C4-2B (cell line): ENCODE results near the gene SYCP1.

Experiments
- ZFX ChIP-seq: fragments of 450-650 bp; IDR thresholded peaks from 2 replicates; pipeline ENCODE4 v1.6.1; 2017
- TF ChIP-seq, protein P1 (sequence below): fragments of 450-650 bp; conservative IDR thresholded peaks from 2 replicates; pipeline ENCODE4 v1.5.1; 2017; ENCODE audit warnings: mild to moderate bottlenecking

DNA sequence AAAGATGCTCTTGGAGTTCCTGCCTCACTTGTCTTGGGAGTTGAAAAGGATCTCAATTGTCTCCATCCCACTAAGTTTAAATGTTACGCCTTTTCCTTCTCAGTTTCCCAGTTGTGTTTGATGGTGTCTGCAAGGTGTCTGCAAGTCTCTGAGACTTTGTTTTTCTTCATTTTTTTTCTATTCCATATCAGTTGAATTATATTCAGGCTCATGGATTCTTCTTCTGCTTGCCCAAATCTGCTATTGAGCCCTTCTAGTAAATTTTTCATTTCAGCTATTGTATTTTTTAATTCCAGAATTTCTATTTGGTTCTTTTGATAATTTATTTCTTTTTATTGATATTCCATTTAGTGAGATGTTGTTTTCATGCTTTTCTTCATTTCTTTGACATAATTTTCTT lies 127.6 kb downstream of the SYCP1 start:
- TF ChIP-seq, protein P1, sequence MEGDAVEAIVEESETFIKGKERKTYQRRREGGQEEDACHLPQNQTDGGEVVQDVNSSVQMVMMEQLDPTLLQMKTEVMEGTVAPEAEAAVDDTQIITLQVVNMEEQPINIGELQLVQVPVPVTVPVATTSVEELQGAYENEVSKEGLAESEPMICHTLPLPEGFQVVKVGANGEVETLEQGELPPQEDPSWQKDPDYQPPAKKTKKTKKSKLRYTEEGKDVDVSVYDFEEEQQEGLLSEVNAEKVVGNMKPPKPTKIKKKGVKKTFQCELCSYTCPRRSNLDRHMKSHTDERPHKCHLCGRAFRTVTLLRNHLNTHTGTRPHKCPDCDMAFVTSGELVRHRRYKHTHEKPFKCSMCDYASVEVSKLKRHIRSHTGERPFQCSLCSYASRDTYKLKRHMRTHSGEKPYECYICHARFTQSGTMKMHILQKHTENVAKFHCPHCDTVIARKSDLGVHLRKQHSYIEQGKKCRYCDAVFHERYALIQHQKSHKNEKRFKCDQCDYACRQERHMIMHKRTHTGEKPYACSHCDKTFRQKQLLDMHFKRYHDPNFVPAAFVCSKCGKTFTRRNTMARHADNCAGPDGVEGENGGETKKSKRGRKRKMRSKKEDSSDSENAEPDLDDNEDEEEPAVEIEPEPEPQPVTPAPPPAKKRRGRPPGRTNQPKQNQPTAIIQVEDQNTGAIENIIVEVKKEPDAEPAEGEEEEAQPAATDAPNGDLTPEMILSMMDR = no peak
- no peak for TF ChIP-seq ZFX
